G401.6 (cell line): ENCODE measurements around the gene AR.
"Not testable (repeated sequence)": the region's sequence is repeated elsewhere in the genome, so short reads cannot be mapped to it uniquely, and the experiment has no call there.

Experiments used
- FAIRE-seq: peaks from 2 replicates; lab custom pipeline; 2012; peaks lifted over from hg19 to GRCh38; lab: Jason Lieb, UNC

AR gene

DNA sequence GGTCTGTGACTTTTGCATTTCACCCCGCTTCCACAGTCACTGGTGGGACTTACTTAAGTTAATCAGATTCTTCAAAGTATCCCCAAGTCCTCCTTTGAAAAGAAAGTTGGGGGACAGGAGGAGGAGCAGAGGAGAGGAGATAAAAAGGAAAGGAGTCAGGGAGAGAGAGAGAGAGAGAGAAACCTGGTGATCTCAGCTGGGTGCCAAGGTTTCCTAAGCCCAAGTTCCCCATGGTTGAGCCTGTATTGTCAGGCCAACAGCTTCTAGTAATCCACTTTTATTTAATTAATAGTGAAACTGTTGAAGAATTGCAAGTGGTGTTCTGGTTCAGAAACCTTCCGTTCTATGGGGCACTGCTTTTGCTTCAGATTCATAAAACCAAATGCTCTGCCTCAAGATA is 91.6 kb downstream of the AR start:
- FAIRE-seq = no peak

DNA sequence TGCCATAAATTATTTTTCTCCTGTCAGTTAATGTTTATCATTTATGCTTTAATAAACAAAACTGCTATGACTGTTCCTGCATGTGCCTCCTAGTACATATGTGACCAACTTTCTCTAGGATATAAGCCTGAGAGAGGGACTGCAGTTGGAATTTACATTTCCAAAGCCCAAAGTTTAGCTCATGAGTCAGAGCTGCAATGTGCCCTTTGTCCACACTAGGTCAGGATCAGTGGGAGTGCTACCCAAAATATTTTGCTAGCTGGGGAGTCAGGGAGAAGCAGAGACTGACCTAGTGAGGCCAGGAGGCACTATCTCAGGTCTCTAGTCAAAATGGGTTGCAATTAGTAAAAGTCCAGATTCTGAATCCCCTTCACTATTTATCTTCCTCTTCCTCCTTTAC is 92.7 kb downstream of the AR start:
- FAIRE-seq = no peak

DNA sequence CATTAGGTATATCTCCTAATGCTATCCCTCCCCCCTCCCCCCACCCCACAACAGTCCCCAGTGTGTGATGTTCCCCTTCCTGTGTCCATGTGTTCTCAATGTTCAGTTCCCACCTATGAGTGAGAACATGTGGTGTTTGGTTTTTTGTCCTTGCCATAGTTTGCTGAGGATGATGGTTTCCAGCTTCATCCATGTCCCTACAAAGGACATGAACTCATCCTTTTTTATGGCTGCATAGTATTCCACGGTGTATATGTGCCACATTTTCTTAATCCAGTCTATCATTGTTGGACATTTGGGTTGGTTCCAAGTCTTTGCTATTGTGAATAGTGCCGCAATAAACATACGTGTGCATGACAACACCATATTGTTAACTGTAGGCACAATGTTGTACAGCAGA is 93.5 kb downstream of the AR start:
- not testable (repeated sequence) for FAIRE-seq

DNA sequence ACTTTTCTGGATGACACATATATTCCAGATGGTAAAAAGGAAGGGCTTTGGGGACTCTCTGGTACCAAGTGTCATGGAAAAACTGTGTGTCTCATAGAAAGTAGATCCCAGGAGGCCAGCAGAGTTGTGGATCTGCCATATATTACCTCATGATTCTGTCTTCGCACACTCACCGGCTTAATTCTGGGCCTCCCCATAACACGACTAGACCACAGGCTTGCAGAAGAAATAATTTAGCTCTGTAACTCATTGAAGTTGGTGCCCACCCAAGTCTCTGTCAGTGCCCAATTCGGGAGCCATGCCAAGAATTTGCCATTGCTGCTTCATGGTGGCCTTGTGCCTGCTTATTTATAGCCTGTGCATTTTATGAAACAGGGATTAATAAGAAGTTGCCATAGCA is 104.5 kb downstream of the AR start:
- FAIRE-seq = no peak

DNA sequence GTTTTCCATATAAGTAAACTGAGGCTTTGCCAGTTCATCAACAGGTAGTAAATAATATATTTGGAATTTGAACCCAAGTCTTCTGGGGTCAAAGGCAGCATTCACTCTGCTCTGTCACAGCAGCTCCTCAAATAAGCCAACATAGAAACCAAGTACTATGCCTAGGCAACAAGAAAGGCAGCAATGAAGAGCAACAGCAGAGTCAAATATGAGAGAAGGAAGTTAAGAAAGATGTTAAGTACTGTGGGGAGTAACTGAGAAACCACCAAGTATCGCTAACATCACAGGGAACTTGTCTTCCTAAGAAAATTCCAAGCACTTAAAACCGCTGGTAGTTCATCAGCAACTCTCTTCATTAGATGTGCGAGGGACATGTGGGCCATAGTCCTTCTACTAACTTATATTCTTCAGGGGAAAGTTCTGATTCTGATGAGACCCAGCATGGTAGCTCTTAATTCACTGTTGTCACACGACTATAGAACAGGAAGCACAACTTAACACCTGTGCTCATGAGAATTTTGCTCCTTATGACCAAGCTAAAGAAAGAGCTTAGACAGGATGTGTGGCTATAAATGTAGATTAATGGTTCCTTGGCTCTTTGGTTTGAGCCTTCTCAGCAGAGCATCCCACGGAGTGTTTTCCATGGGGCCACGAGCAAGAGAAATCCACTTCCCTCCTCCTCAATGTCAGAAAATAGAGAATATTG is 107.8 kb downstream of the AR start:
- FAIRE-seq = no peak

DNA sequence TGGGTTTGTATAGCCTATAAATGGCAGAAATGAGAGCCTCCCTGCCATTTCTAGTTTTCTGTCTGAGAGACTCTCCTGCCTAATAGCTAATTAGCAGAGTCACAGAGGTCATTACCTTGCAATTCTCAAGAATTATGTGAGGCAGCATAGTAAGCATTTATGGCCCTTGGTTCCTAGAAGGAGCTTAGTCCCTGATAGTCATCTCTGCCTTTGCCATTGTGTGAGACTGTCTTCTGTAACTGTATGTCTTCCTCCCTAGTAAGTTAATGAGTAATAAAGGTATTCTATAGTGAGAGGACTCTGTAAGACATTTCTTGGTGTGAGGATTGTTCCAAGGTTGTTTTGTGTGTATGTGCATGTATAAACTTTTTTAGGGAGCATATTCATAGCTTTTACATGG is 108.7 kb downstream of the AR start:
- no peak for FAIRE-seq

DNA sequence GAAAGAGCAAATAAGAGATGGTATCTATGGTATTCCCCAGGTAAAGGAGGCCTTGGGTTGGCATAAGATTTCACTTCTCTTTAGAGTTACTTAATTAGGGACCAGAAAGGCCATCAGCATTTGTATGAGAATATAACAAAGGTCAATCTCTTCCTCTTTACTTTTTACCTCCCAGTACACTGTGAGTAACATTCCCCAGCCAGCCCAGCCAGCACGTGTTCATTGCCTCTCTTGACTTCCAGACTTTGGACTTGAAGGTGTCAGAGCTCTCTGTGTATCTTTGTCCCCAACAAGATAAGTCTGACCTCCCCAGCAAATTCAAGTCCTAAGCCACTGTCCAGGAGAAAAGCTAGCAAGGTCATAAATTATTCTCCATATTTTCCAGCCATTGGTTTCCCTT is 110.5 kb downstream of the AR start:
- FAIRE-seq = no peak

DNA sequence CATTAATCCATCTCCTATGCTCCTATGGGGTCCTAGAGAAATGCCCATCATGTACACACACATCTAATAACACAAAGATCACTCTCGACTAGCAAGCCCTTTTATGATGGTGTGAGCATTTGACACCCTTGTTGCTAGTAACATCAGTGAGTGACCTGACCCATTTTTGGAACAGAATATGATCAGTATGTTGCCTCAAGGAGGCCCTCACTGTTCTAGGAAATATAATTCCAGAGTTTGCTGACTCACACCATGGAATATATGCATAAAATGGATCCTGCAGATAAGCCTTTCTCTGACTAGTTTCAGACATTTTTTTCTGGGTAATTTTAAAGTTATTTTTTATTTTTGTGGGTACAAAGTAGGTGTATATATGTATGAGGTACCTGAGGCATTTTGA is 121.8 kb downstream of the AR start:
- FAIRE-seq = no peak

DNA sequence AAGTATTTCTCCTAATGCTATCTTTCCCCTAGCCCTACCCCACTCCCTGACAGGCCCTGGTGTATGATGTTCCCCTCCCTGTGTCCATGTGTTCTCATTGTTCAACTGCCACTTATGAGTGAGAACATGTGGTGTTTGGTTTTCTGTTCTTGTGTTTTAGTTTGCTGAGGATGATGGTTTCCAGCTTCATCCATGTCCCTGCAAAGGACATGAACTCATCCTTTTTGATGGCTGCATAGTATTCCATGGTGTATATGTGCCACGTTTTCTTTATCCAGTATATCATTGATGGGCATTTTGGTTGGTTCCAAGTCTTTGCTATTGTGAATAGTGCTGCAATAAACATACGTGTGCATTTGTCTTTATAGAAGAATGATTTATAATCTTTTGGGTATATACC is 126.9 kb downstream of the AR start:
- FAIRE-seq = not testable (repeated sequence)

DNA sequence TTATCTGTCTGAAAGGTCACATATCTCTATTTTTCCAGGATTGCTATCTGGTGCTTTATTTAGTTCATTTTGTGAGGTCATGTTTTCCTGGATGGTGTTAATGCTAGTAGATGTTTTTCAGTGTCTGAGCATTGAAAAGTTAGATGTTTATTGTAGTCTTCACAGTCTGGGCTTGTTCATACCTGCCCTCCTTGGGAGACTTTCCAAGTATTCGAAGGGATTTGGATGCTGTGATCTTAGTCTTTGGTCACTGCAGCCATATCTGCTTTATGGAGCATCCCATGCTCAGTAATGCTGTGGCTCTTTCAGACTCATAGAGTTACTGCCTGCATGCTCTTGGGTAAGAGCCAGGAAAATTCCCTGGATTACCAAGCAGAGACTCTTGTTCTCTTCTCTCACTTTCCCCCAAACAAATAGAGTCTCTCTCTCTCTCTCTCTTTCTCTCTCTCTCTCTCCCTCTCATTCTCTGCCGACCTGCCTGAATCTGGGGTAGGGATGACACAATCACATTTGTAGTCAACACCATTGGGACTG is 130.0 kb downstream of the AR start:
- no peak for FAIRE-seq

DNA sequence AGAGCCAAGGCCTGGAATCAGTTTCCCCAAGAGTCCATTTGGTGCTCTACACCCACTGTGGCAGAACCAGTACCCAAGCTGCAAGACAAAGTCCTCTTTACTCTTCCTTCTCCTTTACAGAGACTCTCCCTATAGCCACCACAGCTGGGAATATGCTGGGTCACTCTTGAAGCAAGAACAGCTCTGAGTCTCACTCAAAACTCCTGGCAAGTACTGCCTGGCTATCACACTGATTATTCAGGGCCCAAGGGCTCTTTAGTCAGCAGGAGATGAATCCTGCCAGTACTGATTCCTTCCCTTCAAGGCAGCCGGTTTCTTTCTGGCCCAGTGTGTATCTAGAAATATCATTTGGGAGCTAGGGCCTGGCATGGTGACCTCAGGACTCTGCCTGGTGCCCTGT is 130.9 kb downstream of the AR start:
- no peak for FAIRE-seq

DNA sequence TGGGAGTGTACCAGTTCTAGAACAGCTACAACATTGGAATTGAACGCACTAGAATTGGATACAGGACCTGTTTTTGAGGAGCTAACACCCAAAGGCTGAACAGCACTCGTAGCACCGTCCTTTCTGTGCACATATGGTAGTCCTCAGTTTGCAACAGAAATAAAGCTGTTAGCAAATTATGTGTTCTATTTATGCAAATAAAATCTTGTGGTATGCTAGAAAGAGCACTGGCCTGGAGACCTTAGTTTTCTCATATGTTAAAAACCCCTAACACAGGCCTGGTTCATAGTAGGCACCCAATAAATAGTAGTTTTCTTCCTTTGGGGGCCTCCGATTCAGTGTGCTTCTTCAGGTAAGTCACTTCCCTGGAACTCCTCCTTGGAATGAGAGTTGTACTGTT is 140.3 kb downstream of the AR start:
- FAIRE-seq = no peak

DNA sequence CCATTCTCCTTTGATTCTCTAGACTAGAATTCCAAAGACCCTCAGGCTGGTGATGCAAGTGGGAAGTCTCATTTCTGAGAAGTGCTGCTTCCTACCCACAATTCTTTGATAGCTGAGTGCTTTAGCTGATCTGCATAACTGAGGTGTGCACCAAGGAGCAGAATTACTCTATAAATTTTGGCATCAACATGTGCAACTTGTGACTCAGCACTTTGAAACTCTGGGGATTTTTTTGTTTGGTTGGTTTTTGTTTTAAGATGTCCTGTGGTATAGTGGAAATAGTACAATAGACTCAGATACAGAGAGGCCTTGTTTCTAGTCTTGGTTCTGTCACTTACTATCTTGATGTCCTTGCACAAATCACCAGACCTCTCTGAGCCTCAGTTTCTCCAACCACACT is 148.4 kb downstream of the AR start:
- no peak for FAIRE-seq

DNA sequence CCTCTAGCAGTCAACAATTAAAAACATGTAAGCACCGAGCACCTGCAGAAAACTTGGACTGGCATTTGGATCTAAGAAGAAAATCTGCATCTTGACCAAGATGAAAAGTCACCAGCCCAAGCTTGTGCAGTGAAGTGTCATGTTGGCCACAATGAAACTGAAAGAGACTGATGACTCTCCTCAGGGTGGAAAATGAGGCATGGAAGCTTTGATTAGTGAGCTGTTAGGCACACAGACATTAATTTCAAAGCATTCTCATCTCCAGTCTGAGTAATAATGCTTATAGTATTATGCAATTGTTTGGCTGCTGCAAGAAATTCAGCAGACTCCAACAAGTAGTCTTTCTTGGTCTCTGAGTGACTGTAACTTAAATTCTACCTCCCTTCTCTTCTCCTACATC is 150.1 kb downstream of the AR start:
- FAIRE-seq = no peak

DNA sequence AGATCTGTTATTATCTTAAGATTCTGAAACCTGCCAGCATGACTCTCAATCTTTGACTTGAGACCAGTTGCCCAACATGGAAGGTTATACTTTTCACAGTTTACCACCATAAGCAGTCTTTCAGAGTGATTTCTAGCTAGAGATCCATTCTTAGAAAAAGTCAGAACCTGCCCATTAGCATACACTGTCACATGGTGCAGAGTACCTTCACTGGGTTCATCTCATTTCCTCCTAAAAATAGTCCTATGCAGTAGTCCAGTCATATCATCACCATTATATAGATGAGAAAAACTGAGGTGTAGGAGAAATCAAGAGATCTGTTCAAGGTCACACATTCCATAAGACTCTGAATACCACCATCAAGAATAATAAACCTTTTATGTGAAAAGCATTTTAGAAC is 153.6 kb downstream of the AR start:
- no peak for FAIRE-seq

DNA sequence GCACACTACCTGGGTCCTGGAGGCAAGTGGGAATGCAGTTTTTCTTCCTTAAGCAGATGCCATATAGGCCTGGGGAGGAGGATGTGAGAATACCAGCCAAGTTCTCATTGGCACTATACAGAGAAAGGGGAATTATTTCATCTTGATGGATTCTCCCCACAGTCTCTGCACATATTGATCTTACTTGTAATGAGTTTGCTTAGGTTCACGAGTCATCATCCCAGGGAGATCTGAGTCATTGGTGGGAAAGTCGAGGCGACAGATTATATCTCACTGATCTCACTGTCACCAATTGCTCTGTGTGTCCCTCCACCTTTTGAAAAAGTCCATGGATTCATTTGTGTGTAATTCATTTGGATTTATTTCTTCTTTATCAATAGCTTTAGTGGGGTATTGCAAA is 156.8 kb downstream of the AR start:
- FAIRE-seq = no peak

DNA sequence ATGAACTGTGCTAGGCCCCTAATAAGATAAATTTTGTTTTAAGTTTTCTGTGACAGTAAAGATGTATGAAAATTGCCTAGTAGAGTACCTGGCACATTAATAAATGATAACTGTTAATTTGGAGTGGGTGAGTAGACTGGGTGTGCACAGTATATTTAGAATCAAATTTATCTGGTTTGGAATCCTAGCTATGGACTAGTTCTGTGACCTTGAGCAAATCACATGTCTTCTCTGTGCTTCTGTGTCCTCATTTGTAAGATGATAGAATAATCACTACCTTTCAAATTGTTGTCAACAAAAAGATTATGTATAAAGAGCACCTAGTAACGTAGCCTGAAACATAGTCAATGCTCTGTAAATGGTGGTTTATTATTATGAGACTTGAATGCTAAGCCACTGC is 170.2 kb downstream of the AR start:
- no peak for FAIRE-seq

DNA sequence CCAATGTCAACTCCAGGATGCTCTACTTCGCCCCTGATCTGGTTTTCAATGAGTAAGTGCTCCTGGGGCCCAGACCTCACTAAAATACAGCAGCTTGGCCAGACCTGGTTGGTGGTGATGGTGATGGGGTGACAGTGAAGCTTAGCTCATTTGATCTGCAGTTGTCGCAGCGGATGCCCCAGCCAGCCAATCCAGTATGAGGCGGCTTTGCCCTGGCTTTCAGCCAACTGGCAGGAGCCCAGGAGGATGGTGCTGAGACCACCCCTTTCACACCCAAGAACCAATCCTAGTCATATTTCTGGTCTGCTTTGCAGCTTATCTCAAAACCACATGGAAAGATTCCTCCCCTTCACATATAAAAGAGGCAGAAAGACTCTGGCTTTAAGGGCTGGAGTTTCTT is 173.8 kb downstream of the AR start:
- no peak for FAIRE-seq

DNA sequence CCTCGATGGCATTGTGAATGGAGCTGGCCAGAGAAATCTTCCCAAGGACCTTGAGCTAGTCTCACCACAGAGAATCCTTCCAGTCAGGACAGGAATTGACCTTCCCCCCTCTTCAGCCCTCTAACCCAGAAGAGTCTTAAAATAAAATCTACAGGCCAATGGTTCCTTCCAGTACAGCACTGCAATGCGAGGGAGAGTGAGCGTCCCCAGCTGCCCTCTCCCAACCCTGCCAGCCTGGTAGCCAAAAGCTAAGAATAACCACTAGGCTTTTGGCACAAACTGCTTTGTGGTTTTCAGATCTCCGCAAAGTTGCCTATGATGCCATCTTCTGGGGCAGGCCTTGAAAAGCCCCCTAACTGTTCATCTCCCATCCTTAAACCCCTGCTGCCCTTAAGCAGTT is 175.1 kb downstream of the AR start:
- no peak for FAIRE-seq

DNA sequence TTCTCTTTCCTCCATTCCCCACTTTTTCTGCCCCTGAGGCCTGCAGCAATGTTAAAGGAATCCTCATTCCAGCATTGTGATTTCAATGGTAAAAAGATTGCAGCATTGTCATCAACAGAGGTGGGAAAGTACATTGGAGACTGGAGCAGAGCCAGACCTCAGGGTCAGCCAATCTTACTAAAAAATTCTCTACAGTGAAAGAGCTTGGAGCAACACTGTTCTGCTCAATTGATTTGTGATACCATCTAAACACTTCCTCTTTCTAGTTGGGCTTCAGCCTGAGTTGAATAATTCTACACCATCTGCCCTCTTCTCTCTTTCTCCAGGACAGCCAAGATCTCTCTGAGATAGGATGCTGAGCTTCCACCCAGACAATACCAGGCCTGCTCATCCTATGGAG is 176.5 kb downstream of the AR start:
- FAIRE-seq = no peak

DNA sequence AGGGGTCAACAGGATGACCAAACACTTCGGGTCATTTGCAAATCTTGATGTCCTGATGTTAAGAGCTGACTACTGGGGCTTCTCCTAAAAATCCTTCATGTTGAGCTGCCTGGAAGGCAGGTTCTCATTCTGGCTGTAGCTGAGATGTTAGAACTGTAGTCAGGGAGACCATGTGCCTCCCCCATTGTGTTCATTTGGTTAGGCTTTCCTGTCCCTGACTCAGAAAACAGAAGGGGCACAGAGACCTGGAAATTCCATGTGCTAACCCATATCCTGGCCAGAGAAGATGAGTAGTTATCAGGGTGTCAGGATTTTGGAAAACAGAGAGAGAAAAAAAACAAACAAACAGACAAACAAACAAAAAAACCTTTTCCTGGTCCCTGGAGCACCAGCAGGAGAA is 177.5 kb downstream of the AR start:
- no peak for FAIRE-seq

DNA sequence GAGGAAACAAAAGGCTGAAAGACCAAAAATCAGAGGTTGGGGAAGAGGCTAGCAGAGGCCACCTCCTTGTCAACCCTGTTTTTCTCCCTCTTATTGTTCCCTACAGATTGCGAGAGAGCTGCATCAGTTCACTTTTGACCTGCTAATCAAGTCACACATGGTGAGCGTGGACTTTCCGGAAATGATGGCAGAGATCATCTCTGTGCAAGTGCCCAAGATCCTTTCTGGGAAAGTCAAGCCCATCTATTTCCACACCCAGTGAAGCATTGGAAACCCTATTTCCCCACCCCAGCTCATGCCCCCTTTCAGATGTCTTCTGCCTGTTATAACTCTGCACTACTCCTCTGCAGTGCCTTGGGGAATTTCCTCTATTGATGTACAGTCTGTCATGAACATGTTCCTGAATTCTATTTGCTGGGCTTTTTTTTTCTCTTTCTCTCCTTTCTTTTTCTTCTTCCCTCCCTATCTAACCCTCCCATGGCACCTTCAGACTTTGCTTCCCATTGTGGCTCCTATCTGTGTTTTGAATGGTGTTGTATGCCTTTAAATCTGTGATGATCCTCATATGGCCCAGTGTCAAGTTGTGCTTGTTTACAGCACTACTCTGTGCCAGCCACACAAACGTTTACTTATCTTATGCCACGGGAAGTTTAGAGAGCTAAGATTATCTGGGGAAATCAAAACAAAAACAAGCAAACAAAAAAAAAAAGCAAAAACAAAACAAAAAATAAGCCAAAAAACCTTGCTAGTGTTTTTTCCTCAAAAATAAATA is 179.9 kb downstream of the AR start:
- FAIRE-seq = no peak

DNA sequence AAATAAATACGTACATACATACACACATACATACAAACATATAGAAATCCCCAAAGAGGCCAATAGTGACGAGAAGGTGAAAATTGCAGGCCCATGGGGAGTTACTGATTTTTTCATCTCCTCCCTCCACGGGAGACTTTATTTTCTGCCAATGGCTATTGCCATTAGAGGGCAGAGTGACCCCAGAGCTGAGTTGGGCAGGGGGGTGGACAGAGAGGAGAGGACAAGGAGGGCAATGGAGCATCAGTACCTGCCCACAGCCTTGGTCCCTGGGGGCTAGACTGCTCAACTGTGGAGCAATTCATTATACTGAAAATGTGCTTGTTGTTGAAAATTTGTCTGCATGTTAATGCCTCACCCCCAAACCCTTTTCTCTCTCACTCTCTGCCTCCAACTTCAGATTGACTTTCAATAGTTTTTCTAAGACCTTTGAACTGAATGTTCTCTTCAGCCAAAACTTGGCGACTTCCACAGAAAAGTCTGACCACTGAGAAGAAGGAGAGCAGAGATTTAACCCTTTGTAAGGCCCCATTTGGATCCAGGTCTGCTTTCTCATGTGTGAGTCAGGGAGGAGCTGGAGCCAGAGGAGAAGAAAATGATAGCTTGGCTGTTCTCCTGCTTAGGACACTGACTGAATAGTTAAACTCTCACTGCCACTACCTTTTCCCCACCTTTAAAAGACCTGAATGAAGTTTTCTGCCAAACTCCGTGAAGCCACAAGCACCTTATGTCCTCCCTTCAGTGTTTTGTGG is 180.7 kb downstream of the AR start:
- FAIRE-seq = no peak
